Activated T-helper 17 cell treated with anti-CD3 and anti-CD28 coated beads, Interleukin-2, amount 50 U/mL, for 72 hours (primary cell): ENCODE data around the gene MYLK. TPM values are rescaled to one million over a fixed set of nuclear protein-coding genes. Genes with fewer than 3 reads are reported as not detected.

Experiments
- ATAC-seq: fragments of 150-1000 bp; cut with Tn5 transposase; replicated peaks from 2 replicates; pipeline ENCODE4 v1.10.0; 2021; ENCODE audit warnings: mild to moderate bottlenecking, moderate library complexity
- H3K27ac Mint-ChIP-seq: one replicate; pipeline ENCODE4 v1.8.0; 2022; ENCODE audit warnings: mixed read lengths
- H3K27me3 Mint-ChIP-seq: one replicate; pipeline ENCODE4 v1.8.0; 2022; ENCODE audit warnings: mixed read lengths
- H3K36me3 Mint-ChIP-seq: one replicate; pipeline ENCODE4 v1.8.0; 2022; ENCODE audit warnings: low read depth, mild to moderate bottlenecking, mixed read lengths
- H3K4me1 Mint-ChIP-seq: one replicate; pipeline ENCODE4 v1.8.0; 2022; ENCODE audit warnings: mixed read lengths
- H3K4me3 Mint-ChIP-seq: one replicate; pipeline ENCODE4 v1.8.0; 2022; ENCODE audit warnings: mild to moderate bottlenecking, mixed read lengths
- H3K9me3 Mint-ChIP-seq: one replicate; pipeline ENCODE4 v1.8.0; 2022; ENCODE audit warnings: mixed read lengths
- total RNA-seq, 2 donors: library from RNA; stranded (reverse); gene quantifications; one replicate each; pipeline ENCODE4 v1.2.3, GENCODE V29; 2022

The MYLK gene
- total RNA-seq, 2 donors from 2014 or later = 0.17 TPM; not detected in 1

DNA sequence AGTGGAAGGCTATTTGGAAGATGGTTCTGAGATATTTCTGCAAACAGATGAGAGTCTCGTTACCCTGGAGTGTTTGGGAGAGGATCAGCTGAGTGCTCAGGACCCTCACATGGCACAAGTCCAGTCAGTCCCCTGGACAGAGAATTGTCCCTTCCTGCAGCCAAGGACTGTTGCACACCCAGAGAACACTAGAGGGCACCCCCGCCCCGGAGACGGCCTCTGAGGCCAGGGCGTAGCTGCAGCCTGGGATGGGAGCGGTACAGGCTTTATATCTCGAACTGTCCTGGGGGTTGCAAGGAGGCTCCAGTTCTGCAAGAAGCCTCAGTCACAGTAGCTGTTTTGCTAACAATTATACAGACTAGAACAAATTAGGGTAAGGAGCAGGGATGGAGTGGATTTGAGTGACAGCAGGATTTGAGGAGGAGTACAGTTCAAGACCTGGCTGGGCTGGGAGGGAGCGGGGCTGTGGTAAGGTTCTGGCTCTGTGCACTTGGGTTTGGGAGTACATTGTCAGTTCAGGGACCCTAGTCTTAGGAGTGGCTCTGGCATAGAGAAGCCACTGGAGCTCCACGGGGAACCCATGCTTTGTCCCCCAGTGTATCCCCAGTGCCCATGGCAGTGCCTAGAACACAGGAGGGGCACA is 231.7 kb downstream of the MYLK start:
- Mint-ChIP-seq H3K27me3 (no peaks in the 10 kb centered on the region), H3K36me3 (no peaks in the 10 kb centered on the region), H3K4me3 (no peak overlapping the region), H3K9me3 (peaks cover 7% of the 10 kb centered on the region), H3K4me1 (no peaks in the 10 kb centered on the region), H3K27ac (no peak overlapping the region)
- ATAC-seq = peak; percentile 71

DNA sequence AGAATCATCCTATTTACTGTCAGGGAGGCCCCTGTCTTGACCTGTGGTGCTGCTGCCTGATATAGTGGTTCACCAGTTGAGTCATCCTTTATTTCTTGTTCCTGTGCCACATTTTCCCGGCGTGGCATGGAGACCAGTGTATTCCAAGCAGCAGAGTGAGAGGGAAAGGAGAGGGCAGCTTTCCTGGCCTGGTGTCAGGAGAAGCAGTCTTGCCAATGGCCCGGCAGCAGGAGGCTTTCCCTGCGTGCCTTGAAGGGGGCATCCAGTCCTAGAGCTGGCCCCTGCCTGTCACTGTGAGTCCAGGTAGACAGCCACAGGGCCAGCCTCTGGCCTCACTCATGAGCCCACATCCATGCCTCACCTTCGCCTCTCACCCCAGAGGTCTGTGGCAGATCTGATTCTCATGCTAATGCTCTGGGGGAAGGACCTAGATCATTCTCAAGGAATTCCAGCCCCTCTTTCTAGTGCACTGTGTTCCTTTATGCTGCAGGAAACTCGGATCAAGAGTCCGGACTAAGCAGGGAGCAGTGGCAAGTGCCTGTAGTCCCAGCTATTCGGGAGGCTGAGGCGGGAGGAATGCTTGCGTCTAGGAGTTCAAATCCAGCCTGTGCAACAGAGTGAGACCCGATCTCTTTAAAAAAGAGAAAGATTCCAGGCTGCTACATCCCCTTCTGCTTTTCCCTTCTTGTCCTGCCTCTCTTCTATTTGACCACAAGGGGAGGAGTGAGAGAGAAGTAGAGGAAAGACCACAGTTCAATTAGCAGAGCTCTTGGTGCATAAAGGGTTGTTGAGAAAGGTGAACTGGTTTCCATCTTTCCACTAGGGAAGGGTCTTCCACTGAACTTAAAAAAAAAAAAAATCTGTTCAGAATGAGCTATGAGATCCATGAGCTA is 232.4 kb downstream of the MYLK start:
- Mint-ChIP-seq H3K36me3 (no peaks in the 10 kb centered on the region), H3K27me3 (no peaks in the 10 kb centered on the region), H3K9me3 (peaks cover 4% of the 10 kb centered on the region), H3K4me1 (no peaks in the 10 kb centered on the region), H3K4me3 (no peak overlapping the region), H3K27ac (no peak overlapping the region)
- ATAC-seq = no peak

DNA sequence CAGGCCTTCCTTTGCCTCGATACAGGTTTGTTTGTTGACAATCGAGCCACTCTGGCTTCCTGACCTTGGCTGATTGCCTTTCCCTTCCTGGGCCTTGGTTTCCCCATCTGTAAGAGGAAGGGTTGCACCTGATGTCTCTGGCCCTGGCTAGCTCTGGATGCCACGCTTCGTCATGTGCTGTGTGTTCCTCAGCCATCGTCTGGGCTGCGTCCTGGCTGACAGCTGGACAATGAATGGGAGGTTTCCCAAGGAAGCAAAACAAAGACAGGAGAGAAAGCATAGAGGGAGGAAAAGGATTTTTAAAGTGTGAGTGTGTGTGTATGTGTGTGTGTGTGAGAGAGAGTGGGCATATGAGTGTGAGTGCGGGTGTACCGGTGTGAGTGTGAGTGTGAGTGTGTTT is 234.0 kb downstream of the MYLK start:
- no peak overlapping the region for H3K27ac Mint-ChIP-seq

DNA sequence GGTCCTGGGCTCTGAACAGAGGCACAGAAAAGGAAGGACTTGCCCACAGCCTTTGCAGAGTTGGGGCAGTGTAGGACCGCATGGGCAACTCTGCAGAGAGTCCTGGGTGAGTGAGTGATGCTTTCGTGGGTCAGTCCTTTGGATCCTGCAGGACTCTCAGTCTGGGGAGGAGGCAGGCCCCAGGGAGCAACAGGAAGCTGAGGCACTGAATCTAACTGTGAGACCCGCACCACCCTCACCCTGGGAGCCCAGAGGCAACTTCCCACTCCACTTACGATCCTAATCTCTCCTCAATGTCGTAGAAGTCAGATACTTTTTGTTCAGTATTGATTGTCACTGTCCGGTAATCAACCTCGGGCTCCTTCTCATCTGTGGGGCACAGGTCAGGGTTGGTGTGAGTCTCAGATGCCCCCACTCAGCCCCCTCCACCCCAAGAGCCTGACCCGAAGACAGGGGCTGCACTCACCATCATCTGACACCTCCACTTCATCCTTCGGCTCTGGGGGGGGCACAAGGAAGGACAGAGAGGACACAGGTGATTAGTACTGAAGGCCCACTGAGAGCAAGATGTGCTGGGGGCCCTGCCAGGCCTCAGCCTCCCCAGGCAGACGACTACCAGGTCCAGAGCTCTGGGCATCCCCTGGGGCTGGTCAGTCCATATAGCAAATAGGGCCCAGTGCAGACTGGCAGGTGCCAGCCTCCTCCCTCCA is 235.3 kb downstream of the MYLK start:
- no peaks in the 10 kb centered on the region for H3K36me3 Mint-ChIP-seq
- H3K27me3 Mint-ChIP-seq = no peaks in the 10 kb centered on the region
- no peaks in the 10 kb centered on the region for H3K9me3 Mint-ChIP-seq
- H3K4me3 Mint-ChIP-seq = no peak overlapping the region
- H3K4me1 Mint-ChIP-seq = no peaks in the 10 kb centered on the region
- no peak overlapping the region for H3K27ac Mint-ChIP-seq
- ATAC-seq = no peak

More for the DNA sequence above, 234.0 kb downstream of the MYLK start:
- no peak for ATAC-seq
- Mint-ChIP-seq H3K4me1 (no peaks in the 10 kb centered on the region), H3K4me3 (no peak overlapping the region), H3K27me3 (no peaks in the 10 kb centered on the region), H3K36me3 (no peaks in the 10 kb centered on the region), H3K9me3 (no peaks in the 10 kb centered on the region)

DNA sequence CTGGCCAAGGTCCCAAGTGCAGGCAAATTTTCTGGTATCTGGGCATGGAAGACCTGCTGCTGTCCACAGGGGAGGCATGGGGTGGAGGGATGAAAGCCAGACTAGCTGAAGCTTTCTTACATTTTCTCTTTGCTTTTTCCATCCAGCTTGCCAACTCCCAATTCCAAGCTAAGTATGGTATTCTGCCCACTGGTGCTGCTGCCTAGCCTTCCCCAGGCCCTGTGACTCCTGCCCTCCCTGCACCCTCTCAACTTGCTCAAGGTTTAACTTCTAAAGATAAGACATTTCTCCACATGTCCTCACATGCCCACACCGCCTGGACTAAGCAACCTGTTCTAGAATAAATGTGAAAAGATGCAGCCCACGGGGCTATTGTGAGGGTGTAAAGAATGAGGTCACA is 239.8 kb downstream of the MYLK start:
- H3K36me3 Mint-ChIP-seq = no peaks in the 10 kb centered on the region
- no peak overlapping the region for H3K27ac Mint-ChIP-seq
- H3K4me1 Mint-ChIP-seq = no peaks in the 10 kb centered on the region
- no peak for ATAC-seq
- H3K4me3 Mint-ChIP-seq = no peak overlapping the region
- H3K27me3 Mint-ChIP-seq = no peaks in the 10 kb centered on the region
- H3K9me3 Mint-ChIP-seq = no peaks in the 10 kb centered on the region

DNA sequence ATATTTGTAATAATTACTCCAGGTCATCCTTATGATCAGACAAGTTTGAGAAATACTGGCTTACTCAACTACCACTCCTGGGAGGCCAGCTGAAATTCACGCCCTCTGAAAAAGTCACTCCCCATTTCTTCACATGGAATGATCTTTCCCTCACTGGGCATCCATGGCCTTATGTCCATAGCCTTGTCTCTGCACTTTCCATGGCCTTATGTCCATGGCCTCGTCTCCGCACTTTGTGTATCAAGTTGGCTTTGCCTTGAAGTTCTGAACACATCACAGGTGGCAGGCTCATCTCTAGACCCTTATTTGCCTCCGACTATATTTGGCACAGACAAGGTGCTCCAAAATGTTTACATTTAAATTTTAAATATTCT is 241.2 kb downstream of the MYLK start:
- no peaks in the 10 kb centered on the region for H3K27me3 Mint-ChIP-seq
- H3K4me1 Mint-ChIP-seq = no peaks in the 10 kb centered on the region
- H3K4me3 Mint-ChIP-seq = no peak overlapping the region
- H3K9me3 Mint-ChIP-seq = no peaks in the 10 kb centered on the region
- no peak overlapping the region for H3K27ac Mint-ChIP-seq
- ATAC-seq = no peak
- no peaks in the 10 kb centered on the region for H3K36me3 Mint-ChIP-seq

DNA sequence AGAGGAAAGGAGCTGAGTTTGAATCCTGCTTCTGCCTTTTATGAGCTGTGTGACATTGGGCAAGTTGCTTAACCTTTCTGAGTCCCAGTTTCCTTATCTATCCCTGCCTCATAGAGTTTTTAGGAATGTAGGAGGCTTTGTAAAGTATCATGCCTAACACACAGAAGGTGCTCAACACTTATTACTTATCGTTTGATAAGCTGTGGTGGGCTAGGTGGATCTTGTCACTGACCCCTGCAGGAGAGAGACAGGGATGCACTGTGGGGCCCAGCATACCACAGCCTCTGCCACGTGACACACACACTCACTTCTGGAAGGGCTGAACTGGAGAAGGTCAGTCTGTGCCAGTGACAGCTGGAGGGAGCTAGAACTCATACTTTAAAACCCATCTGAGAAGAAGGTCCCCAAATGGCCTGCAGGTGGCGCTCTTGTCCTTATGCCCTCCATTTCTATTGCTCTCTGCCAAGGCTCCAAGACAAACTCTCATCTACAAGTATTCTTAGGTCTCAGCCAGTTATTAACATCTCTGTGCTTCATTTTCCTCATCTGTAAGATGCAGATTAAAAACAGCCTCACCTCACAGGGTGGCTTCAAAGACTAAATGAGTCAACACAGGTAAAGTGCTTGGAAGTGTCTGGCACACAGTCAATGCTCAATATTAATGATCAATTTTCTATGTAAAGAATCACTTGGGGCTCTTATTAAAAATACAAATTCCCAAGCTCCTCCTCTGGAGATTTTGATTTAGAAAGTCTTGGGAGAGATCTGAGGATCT is 241.8 kb downstream of the MYLK start:
- no peak overlapping the region for H3K4me3 Mint-ChIP-seq
- H3K9me3 Mint-ChIP-seq = no peaks in the 10 kb centered on the region
- H3K36me3 Mint-ChIP-seq = no peaks in the 10 kb centered on the region
- ATAC-seq = peak; percentile 72
- no peaks in the 10 kb centered on the region for H3K27me3 Mint-ChIP-seq
- no peak overlapping the region for H3K27ac Mint-ChIP-seq
- no peaks in the 10 kb centered on the region for H3K4me1 Mint-ChIP-seq

DNA sequence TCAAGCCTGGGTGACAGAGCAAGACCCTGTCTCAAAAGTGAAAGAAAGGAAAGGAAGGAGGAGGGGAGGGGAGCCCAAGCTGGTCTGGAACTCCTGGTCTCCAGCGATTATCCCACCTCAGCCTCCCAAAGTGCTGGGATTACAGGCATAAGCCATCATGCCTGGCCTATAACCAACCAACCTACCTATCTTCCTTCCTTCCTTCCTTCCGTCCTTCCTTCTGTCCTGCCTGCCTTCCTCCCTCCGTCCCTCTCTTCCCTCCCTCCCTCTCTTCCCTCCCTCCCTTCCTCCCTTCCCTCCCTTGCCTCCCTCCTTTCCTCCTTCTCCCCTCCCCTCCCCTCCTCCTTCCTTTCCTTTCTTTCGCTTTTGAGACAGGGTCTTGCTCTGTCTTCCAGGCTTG is 242.6 kb downstream of the MYLK start:
- Mint-ChIP-seq H3K36me3 (no peaks in the 10 kb centered on the region), H3K4me3 (no peak overlapping the region), H3K9me3 (no peaks in the 10 kb centered on the region), H3K27ac (no peak overlapping the region), H3K4me1 (no peaks in the 10 kb centered on the region), H3K27me3 (no peaks in the 10 kb centered on the region)
- ATAC-seq = no peak

DNA sequence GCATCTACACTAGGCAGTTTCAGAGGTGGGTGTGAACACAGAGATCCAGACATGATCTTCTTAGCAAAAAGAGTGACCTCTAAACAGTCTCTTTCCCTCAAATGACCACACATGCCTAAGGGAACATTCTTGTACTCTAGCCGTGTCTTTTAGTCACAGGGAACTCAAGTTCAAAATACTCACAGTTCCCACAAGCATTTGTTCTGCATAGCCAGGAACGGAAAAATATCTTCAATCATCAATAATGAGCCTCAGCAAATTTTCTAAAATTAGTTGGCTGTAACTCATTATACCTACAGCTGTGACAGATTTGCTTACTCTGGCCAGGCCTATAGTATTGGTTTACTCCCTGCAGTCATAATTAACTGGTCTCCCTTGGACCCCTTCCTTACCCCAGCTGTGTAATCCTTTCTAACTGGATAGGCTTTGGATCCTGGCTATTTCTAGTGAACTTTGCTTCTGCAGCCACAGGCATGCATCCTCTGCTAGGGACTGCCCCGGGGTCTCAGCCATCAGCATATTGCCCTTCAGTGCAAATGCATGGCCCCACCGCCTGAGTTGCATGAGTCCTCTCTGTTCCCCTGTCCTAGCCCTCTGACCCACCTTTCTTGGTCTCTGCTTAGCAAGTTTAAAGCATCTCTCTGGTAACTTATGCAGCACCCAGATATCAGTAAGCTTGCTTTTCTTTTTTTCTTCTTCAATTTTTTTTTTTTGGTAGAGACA is 243.2 kb downstream of the MYLK start:
- Mint-ChIP-seq H3K36me3 (no peaks in the 10 kb centered on the region), H3K27me3 (no peaks in the 10 kb centered on the region), H3K4me1 (no peaks in the 10 kb centered on the region), H3K9me3 (no peaks in the 10 kb centered on the region), H3K4me3 (no peak overlapping the region), H3K27ac (no peak overlapping the region)
- no peak for ATAC-seq

DNA sequence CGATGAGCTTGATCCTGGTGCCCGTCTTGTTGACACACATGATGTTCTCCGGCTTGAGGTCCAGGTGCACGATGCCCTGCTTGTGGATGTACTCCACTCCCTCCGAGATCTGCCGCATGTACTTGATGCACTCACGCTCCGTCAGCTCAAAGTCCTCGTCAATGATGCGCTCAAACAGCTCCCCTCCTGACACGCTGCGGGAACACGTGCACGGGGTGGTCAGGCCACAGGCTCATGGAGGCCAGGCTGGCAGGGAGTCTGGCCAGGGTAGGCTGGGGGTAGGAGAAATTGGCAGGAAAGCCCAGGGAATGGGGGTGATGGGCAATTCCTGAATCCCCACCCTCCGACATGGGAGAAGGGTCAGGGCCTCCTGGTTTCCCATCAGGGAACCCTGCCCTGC is 243.8 kb downstream of the MYLK start:
- Mint-ChIP-seq H3K27ac (no peak overlapping the region), H3K27me3 (no peaks in the 10 kb centered on the region), H3K4me3 (no peak overlapping the region), H3K36me3 (no peaks in the 10 kb centered on the region), H3K4me1 (no peaks in the 10 kb centered on the region), H3K9me3 (no peaks in the 10 kb centered on the region)
- ATAC-seq = no peak

DNA sequence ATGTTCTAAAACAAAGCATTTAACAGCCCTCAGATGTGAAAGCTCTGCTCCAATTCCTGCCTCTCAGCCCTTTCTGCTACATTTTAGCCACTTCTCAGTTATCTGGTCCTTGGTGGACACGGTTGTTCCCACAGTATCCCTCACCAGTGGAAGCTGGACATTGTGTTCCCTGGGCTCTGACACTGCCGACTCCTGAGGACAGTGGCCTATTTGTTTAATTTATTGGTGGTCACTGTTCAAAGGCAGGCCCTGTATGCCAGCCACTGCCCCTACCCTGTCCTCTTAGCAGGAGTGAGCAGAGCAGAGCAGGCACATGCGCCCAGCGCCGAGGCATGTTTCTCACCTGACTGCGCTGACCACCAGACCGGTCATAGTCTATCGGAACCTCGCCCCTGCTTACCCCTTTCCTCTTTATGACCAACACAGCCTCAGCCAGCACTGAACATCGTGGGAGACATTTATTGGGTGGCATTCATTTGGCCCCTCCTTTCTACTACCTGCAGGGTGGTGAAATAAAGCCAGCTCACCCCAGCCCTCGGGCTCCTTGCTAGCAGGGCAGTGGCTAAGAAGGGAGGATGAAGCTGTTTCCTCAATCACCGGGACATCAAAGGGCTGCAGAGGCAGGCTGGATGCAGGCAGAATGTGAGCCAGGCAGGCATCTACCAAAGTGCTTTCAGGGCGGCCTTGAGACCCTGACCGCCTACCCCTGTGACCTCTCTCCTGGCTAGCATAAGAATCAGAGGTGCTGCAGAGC is 245.0 kb downstream of the MYLK start:
- no peaks in the 10 kb centered on the region for H3K9me3 Mint-ChIP-seq
- H3K36me3 Mint-ChIP-seq = no peaks in the 10 kb centered on the region
- ATAC-seq = no peak
- no peaks in the 10 kb centered on the region for H3K4me1 Mint-ChIP-seq
- H3K27me3 Mint-ChIP-seq = no peaks in the 10 kb centered on the region
- H3K27ac Mint-ChIP-seq = no peak overlapping the region
- H3K4me3 Mint-ChIP-seq = no peak overlapping the region

DNA sequence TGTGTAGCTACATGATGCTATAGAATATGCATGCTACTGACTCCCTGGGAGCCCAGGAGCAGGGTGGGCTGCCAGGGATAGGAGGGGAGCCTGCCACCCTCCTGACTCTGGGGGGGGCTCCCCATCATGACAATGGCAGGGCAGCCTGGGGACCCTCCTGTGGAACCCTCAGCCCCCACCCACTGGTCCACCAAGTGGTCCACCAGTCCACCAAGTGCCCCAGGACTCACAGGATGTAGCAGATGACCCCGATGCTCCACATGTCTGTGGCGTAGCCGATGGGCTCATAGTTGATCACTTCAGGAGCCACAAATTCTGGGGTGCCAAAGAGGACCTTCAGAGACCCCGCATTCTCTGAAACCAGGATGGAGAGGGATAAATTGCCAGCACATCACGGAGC is 246.3 kb downstream of the MYLK start:
- H3K27me3 Mint-ChIP-seq = no peaks in the 10 kb centered on the region
- H3K27ac Mint-ChIP-seq = no peak overlapping the region
- H3K4me1 Mint-ChIP-seq = no peaks in the 10 kb centered on the region
- no peak overlapping the region for H3K4me3 Mint-ChIP-seq
- no peaks in the 10 kb centered on the region for H3K36me3 Mint-ChIP-seq
- no peak for ATAC-seq
- H3K9me3 Mint-ChIP-seq = no peaks in the 10 kb centered on the region

DNA sequence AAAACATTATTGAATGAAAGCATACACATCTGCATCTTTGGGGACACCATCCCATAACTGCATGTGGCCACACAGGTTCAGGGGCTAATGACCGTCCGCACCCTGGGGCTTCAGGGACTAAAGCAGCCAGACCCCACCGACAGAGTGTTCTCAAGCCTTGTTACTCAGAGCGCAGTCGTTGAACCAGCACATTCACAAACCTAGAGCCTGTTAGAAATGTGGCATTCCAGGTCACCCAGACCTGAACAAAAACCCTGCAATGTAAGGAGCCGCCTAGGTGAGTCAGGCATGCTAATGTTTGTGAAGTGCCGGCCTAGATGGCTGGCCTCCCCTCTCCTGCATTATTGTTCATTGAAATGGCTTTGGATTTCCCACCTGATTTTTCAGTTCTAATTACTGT is 247.0 kb downstream of the MYLK start:
- Mint-ChIP-seq H3K4me3 (no peak overlapping the region), H3K4me1 (no peaks in the 10 kb centered on the region), H3K9me3 (no peaks in the 10 kb centered on the region), H3K27ac (no peak overlapping the region), H3K27me3 (no peaks in the 10 kb centered on the region), H3K36me3 (no peaks in the 10 kb centered on the region)
- ATAC-seq = no peak
